ENCODE measurements around the gene TTC8.
"Not testable (repeated sequence)": the region's sequence is repeated elsewhere in the genome, so short reads cannot be mapped to it uniquely, and the experiment has no call there.

TTC8 gene

DNA sequence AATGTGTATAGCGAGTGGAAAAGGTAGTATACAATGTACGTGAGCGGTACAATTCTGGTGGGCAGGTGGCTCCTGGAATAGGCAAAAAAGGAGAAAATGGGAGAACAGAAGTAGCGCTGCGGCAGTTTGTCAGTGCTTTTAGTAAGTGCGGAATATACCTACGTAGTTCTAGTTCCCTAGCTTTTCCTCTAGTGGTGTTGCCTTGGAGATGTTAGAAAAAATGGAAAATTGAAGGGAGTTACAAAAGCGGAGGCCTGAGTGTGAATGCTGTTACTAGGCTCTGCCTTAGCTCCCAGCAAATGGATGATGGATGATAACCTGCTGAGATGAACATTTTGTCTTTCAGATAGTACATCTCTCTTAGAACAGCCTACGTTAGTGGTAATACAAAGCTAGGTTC lies 1.1 kb downstream of the TTC8 start:
- no peak for DNase-seq

DNA sequence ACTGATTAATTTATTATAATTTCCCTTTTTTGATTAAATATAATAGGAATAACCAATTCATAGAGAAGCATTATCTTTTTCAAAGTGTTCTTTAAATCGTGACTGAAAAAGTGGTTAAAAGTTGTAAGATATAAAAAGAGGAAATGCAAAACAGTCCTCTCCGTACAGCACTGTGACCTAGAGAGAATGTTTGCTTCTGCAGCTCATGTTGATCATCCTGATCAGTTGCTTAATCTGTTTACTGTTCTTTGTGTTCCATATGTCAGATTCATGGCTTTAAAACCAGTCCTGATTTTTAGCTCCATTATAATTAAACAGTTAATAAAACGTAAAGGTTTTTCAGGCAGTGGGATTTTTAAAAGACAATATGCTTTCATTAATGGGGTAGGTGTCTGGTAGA lies 4.7 kb downstream of the TTC8 start:
- no peak for DNase-seq

DNA sequence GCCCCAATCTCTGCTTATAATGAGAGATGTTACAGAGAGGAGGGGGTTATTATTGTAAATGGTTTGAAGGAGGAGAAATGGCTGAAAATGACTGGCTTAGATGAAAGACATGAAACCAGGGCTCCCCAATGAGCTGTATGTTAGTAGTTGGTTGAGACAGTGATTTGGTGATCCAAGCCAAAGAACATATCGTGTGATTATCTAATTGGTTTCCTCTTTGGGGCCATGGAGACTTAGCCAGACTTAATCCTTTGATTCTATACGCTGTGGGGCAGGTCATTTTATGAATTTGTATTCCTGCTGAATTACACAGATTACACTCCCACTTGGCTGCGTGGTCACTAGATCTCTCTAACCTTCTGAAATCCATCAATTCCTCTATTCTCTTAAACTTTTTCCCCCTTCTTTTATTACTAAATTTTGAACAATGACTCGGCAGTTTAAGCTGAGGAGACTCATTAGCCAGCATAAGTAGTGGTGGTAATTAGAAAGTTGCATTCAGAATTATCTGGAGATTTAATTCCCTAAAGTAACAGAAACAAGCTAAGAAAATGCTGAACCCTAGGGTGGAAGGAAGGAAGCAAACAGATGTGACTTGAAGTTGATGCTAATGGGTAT lies 5.3 kb downstream of the TTC8 start:
- no peak for DNase-seq

DNA sequence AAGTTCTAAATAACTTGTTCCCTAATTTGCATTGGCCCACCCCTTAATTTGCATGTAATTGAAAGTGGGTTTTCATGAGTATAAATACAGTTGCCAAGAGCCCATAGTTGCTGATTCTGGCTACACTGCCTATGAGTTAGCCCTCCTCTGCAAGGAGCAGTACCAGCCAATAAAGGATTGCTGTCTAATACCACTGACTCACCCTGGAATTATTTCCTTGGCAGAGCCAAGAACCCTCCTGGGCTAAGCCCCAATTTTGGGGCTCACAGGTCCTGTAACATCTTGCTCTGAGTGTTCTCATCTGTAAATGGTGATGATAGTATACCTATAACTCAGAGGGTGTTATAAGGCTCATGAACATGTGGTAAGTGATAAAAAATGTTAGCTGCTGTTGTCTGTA lies 6.8 kb downstream of the TTC8 start:
- DNase-seq, result no peak

DNA sequence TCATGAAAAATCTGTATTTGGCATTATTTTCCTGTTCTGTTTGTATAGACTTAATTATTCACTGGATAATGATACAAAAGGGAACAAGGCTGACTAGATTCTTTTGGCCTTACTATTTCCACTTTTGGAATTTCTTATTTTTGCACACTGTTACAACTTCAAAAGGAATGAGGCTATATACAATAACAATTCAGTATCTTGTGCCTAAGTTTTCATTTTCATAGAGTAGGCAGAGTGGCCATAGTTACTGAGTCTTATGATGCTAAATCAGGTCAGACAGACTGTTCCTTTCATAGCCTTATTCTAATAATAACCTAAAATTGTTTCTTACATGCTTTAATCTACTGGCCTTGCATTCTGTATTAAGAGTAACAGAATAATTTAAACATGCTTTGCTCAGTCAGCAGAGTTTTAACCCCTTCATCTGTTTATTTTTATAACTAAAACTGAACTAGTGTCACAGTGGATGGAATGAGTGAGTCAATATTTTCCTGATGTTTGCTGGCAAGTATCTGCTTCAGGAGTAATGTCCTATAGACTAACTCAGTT lies 10.5 kb downstream of the TTC8 start:
- no peak for DNase-seq

DNA sequence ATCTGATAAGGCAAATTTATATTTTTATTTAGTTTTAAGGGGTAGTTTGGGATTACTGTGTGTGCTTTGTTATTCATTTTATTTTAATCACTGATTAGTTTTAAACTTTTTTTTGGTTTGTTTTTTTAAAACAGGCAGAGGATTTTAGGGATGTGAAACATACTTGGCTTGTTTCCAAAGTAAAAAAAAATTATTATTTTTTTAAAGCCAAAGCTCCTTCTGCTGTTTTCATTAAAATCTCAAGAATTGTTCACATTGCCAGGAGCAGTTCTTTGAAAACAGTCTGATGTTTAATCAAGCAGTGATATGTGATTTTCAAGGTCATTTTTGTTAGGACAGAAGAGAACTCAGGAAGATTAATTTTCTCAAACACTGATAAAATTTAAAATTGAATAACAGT lies 11.2 kb downstream of the TTC8 start:
- DNase-seq, result no peak

DNA sequence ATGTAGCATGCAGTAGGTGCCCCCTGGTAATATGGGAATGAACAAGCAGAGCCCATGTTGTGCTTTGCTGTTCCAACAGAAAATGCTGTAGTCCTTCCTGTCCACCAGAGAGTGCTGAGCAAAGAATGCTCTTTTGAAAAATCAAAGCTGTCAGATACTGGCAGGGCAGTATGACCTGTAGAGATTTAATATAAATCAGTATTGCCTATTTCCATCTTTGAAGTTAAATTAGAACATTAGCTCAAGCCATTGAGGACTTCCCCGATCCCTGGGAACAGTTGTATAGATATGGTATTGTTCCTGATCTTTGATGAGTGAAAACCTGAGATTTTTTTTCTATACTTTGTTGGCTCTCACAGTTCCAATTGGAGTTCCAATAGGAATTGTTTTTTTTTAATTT lies 13.0 kb downstream of the TTC8 start:
- DNase-seq, result no peak

DNA sequence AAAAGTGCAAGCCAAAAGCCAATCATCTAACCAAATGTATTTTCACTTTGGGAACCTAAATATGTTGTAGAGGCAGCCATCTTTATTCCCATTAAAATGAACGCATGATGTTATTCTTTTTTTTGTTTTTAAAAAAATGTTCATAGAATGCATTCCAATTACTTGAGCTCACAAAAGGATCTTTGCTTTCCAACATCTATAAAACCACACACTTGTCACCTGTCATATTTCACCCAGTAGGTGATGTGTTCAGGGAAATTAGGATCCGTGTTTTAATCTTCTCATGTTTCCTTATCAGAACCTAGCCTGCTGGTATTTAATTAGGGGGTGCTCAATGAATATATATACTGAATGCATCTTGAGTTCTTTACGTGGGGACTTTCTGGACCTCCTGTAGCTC lies 13.6 kb downstream of the TTC8 start:
- no peak for DNase-seq

DNA sequence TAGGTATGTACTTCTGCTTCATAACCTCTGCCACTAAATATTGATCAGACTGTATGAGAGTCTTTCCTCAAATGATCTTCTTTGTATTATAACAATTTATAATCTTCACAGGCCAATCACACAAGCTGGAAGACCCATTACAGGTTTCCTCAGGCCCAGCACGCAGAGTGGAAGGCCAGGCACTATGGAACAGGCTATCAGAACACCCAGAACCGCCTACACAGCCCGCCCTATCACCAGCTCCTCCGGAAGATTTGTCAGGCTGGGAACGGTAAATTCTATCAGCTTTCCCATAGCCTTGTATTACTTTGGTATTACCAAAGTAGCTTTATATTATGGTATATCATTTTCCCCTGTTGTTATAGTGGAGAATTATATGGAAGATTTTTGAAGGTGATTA lies 16.5 kb downstream of the TTC8 start:
- no peak for DNase-seq

DNA sequence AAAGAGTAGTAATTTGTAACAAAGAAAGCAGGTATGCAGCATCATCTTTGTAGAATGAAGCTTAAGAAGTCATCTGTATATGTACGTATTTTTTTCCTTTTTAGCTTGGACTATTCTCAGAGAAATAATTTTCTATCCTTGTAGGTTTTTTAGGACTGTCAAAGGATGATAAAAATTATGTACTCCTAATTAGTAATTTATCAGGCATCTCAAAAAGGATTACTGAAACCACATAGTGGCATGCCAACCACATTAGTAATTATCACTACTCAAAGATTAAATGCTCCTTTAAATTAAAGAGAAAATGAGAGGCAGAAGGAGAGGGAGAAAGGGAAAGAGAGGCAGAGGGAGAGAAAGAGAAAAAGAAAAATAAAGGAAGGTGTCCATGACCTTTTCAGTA lies 17.3 kb downstream of the TTC8 start:
- no peak for DNase-seq

DNA sequence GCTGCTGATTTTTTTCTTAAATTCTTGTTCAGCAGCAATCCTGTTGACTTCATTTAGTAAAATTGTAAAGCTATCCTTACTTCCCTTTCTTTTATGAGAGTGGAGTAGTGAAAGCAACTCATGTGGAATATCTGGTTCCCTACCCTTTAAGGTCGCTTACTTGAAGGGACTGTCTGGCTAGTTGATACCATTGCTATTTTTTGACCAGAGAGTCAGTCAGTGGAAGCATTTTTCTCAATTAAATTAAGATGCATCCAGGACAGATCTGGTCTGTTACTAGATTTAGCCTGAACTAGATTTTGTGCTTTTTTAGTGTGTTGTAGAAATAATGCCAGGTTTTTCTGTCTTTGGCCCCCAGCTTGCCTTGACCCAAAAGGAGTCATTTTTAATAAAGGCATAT lies 18.0 kb downstream of the TTC8 start:
- no peak for DNase-seq

DNA sequence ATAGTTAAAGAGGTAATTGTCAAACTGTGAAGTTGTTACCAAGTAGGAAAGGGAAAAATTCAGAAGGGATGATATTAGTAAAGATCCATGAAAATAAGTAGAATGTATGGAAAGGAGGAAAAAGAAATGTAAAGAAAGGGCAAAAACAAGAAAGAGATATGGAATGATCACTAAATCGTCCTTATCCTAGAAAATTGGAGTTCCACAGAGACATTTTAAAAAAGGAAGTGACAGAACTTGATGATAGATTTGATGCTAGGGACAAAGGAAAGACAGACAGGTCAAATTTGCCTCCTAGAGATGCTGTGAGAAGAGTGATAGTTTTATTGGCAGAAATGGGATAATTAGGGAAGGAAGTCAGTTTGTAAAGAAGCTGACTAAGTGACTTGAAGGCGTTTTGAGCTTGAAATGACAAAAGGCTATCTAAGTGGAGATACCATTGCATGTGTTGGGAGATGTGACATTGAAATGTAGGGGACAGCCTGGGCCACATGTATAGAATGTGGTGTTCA lies 20.6 kb downstream of the TTC8 start:
- DNase-seq, result no peak

DNA sequence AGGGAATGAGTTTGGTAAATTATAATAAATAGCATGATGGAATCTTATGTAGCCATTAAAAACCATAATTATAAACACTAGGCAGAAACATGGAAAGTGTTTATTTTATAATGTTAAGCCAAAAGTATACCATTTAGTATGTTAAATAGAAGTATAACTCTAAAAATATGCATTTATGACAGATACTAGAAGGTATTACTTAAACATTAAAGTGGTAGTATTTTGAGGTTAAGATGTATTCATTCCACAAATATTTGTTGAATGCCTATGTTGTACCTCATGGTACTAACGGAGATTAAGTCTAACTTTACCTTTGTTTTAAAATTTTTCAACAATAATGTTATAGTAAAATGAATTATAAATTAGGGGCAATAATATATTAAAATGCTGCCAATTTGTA lies 24.1 kb downstream of the TTC8 start:
- no peak for DNase-seq

DNA sequence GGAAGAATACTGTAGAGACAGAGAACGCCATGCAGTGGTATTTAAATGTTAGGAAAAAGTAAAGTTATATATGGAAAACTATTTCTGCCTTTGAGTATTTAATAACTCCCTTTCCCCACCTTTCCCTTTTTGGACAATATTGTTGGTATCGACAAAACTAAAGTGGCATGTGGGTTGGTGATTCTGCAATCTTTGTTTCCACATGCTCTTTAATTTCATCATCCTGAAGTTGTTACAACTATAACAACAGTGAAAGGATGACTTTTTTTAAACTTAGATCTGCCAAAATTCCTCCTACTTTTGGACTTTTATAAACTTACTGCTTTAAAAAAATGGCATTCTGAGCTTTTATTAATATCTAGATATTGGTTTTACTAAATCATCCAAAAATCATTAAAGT lies 25.3 kb downstream of the TTC8 start:
- DNase-seq, result no peak

DNA sequence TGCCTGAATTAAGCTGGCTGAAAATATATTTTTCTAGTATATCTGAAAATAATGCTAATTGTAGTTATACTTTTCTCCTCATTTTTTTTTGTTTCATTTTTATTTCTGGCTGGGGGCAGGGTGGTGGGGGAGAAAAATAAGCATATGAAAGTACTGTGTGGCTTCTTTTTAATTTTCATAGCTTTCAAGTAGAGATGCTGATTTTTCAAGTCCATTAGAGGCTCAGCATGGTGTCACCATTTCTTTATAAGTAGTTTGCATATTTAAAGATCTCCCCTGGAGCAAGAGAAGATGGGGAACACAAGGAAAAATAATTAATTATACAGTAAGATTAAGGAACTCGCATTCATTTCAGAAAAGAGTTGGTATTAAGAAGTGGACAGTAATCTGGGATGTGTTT lies 27.1 kb downstream of the TTC8 start:
- DNase-seq, result no peak

DNA sequence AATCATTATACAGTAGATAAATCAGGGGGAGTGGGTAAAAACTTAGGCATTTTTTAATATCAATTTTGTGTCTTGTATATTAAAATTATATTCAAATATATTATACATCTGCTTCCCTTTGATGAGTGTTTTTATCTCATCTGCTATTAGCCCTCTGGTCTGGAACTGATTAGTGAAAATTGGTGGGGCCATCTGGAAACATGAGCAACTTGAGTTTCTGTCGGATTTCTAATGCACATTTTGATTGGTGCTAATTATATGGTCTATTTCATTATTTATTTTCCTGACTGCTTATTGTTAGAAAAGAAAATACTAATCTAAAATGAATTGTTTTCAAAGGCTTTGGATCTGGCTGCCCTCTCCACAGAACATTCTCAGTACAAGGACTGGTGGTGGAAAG lies 28.2 kb downstream of the TTC8 start:
- no peak for DNase-seq

DNA sequence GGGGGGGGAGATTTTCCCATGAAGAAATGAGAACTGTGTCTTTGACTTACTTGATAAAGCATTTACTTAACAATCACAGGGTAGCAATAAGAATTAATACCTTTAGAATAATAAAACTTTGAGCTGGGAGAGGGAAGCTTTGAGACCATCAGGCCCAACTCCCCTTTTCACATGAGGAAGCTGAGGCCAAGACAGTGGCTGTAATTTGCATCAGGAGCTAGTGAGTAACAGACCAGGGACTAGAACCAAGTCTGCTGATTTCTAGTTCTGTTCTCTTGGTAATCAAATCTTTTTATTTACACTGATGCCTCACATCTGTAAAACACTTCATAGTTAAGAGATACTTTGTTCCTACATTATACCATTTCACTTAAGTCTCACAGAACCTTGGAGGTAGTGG lies 28.7 kb downstream of the TTC8 start:
- DNase-seq, result no peak

DNA sequence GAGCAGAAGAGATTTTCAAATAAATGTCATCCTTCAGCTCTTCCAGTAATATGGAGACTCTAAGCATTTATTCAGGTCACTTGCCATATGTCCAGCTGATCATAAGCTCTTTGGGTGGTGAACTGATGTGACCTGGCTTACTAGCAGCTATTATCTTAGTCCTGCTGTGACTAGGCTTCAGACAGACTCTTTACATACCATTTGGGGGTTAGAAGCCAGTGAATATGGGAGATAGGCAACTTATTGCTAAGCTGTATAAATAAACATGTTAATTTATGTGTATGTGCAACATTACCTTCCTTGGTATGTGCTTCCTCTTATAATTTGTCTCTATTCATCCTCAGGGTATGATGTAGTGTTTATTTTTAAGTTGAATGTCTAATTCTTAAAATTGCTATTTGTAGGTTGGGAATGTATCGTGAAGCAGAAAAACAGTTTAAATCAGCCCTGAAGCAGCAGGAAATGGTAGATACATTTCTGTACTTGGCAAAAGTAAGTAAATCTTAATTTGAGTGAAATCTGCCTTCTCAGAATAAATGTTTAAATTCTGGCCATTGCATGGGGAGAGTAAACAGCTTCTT lies 32.4 kb downstream of the TTC8 start:
- no peak for DNase-seq

DNA sequence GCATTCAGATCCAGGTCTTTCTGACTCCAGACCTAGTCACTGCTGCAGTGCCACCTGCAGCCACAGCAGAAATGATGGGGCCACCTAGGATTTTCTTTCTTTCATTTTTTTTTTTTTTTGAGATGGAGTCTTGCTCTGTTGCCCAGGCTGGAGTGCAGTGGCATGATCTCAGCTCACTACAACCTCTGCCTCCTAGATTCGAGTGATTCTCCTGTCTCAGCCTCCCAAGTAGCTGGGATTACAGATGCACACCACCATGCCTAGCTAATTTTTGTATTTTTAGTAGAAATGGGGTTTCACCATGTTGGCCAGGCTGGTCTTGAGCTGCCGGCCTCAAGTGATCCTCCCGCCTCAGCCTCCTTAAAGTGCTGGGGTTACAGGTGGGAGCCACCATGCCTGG lies 33.4 kb downstream of the TTC8 start:
- DNase-seq, result not testable (repeated sequence)

DNA sequence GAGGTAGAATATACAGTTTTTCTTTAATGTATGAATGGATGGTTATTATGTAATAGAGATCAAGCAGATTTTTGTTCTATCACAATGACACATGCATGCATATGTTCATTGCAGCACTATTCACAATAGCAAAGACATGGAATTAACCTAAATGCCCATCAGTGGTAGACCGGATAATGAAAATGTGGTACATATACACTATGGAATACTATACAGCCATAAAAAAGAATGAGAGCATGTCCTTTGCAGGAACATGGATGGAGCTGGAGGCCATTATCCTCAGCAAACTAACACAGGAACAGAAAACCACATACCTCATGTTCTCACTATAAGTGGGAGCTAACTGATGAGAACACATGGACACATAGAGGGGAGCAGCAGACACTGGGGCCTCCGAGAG lies 34.7 kb downstream of the TTC8 start:
- not testable (repeated sequence) for DNase-seq

DNA sequence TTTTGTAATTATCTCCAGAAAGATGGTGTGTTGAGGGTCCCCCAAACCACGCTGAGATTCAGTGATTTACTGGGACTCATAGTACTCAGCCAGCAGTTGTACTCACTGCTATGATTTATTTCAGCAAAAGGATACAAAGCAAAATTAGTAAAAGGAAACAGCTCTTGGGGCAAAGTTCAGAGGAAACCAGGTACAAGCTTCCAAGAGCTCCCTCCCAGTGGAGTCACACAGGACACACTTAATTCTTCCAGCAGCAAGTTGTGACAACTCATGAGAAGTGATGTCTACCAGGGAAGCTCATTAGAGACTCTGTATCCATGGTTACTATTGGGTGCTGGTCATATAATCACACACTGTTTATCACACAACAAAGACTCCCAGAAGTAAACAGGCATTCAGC lies 38.7 kb downstream of the TTC8 start:
- no peak for DNase-seq

DNA sequence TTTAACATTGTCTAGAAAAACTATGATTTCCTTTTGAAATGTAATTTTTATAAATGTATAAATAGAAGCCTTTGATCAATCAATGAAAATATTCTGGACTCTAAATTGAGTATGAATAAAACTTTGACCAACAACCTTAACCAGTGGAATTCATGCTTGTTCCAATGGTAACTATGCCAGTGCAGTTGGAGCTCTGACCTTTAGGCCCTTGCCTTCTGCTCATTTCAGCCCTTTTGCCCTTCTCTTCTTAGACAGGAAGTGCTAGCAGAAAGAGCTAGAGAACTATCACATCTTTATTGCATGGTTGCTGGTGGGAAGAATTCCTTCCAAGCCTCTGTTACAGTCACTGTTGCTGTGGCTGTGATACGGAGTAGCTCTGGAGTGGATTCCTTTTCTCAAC lies 39.7 kb downstream of the TTC8 start:
- DNase-seq, result no peak

DNA sequence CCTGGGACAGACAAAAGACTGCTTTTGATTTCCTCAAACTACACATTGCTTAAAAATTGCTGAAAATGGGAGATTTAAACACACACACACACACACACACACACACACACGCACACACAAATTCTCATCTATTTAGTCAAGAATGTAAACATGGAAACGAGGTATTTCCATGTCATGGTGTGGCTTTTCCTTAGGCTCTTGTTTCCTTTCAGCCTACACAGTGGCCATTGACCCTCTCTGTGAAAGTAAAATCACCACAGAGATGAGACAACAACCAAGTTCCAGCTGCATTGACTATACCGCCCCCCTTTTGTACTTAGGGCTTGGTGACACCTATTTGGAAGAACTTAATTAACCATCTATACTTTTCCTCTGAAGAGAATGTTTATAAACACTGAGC lies 41.9 kb downstream of the TTC8 start:
- DNase-seq, result no peak

DNA sequence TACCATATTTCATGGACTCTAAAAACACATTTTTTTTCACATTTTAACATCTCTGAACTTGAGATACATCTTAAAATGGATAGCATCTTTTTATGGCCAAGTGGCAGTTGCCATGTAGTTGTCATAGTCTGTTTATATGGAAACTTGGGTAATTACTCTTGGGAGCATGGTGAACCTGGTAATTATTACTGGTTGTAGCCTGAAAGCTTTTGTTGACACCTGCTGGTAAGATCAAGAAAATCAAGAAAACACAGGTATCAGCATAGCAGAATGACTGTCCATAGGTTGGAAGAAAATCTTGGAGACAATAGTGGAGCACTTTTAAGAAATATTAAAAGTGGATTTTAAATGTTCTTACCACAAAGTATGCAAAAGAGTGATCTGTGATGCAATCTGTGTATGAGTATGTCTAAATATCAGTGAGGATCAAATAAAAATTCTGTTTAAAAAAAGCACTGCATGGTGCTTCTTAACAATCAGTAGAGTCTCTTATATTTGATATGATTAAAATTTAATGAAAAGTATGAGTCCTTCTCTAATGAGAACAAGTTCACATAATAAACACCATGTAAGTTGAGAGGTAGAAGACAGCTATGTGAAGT lies 44.2 kb downstream of the TTC8 start:
- DNase-seq, result peak; percentile 24

DNA sequence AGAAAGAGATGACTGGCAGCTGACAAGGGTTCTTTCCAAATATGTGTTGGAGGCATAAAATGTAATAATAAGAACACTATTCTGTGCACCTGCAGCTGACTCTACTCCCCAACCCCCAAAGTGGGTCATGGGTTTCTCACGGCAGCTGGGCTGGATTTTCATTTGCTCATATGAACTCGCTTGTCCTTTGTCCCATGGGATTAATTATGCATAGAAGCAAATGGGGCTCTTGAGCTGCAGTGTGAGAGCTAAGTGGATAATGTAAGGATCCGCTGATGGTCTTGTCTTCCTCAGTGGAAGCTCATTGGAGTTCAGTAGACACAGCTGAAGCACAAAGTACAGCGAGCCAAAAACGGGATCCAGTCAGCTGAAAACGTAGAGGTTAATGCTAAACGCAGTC lies 46.3 kb downstream of the TTC8 start:
- DNase-seq, result no peak
